Measurements from ENCODE around the gene AIM2. TPM values are rescaled to one million over a fixed set of nuclear protein-coding genes. Genes with fewer than 3 reads are reported as not detected.
"Not testable (repeated sequence)": the region's sequence is repeated elsewhere in the genome, so short reads cannot be mapped to it uniquely, and the experiment has no call there.

Gene AIM2
- total RNA-seq, 1 donor from 2014 or later: 0.52 TPM

- no peak for ATAC-seq
Observed at GRCh38 chr1:159079525-159079924, 3.0 kb upstream of the AIM2 start.

DNA sequence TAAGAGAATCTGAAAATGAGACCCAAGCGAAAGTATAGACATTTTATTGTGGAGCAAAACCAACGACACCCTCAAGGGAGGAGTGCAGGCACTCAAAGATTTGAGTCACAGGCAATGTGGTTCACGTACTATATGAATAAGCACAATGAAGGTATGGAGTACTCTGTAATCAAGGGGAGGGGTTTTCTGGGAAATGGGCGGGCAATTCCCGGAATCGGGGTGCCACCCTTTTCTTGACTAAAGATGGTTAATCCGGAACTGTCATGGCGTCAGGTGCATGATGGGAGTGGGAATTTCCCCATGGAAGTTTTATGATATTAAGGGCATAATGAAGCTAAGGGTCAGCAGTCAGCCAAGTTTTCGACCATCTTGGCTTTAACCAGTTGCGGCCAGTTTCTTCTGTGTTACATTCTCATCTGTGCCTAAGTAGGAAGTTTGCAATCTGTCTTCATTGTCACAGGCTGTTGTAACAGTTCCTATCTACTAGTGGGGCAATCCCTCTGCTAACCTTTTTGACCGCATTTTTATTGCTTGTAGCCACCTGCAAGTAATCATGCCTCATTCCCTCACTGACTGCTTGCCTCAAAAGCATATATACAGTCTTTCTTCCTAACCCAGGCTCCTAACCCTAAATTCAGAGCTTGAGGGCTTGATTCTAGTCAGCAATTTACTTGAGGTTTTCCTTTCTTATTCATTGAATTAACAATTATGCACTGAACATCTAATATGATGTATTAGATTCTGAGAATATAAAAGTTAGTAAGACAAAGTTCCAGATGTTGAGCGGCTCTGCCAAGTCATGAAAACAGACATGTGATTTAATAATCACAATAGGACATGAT, 775 bp upstream of the AIM2 start:
- peak; percentile 91 for ATAC-seq

DNA sequence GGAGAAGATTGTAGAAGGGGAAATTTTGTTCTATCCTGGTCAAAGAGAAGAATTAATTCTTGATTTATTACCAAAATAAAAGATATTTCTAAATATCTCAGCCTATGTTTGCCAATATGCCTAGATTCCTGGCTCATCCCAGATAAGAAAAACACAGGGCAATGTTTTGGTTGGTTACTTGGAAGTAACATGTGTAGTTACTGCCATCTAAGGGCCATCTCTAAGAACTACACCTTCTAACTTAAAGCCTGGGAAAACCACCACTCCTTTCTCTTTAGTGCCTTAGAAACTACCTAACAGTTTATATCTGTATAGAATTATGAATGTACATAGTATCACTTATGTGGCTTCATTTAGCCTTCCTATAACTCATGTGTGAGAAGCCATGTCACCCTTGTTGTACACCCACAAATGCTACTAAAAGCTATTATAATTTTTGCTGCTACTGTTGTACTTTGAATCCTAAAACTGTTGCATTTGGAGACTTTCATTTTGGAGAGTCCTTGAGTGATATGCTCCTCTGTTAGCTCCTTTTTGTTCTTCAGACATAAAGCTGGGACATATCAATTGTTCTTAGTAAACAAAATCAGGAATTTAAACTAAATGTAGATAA, 4.5 kb downstream of the AIM2 start:
- peak; percentile 76 for ATAC-seq

DNA sequence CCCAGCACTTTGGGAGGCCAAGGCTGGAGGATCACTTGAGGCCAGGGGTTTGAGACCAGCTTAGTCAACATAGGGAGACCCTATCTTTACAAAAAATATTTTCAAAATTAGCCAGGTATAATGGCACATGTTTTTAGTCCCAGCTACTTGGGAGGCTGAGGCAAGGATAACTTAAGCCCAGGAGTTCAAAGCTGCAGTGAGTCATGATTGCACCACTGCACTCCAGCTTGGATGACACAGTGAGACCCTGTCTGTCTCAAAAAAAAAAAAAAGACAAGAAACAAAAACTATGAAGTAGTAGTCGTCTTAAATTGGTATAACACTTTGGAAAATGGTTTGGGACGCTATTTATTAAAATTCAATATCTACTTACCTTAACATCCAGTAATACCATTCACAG, 7.7 kb downstream of the AIM2 start:
- ATAC-seq: no peak

DNA sequence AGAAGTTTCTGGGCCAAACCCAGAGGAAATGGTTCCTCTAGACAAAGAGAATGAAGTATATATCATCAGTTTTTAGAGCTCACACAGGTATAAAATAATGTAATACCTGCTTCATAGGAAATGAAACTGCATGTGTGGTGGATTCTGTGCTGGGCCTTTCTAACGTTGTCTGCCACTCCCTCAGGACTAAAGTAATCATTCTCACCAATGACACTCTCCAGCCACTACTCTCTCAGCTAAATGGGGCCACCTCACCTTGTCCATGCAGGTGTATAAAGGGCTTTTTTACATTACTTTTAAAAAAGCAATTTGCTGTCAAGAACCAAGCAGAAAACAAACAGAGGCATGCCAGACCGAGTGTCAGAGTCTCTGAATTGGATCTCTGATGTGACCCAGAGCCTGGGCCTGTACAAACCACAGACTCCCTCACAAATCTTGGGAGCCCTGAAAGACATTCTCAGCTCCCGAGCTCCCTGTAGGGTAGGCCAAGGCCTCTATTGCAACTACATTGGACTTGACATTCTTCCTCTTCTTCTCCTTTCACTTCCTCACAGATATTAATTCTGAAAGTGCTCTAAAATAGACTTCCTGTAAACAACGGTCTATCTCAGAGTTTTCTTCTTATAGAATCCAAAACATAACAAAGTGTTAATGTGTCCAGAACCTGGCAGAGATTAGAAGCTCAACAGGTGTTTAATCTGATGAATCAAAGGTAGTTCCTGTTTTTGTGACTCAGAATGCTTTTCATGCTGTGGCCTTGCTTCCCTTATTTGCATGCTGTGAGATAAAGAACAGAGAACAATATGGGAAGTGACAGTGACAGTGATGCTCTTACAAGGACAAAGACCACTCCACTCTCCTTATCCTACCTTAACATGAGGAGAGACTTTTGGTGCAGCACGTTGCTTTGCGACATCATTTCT, 8.6 kb downstream of the AIM2 start:
- peak; percentile 75 for ATAC-seq

DNA sequence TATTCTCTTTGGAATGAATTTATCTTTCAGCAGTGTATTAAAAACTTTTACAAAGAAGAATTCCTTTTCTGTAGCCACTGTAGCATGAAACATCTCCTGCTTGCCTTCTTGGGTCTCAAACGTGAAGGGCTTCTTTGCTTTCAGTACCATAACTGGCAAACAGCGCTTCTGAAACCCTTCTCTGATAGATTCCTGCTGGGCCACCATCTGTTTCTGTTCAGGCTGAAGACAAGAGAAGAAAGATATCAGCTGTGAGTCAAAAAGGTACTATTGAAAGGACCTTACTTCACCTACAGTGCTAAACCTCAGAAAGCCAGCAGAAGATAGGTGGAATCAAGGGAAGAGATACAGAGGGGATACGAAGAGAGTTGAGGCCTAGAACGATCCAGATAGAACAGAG, 10.5 kb downstream of the AIM2 start:
- ATAC-seq: no peak

- no peak for ATAC-seq
Observed at GRCh38 chr1:159065106-159065505, 11.5 kb downstream of the AIM2 start.

DNA sequence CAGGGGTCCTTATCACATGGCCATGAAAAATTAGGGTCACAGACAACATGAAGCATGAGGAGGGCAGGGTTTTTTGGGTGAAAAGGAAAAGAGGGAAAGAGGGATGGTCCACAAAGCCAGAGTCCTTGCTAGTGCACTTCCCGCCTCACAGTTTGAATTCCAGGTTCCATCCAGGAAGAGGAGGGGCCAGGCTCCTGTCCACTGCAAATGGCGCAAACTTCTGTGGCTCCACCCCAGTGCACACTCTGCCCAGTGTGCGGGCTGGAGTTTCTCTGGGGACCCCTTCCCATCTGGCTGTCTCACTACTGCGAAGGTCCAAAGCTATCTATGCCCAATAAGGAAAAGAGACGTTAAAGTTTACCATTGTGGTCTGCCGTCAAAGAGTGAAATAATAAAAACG, 17.8 kb downstream of the AIM2 start:
- ATAC-seq: no peak

DNA sequence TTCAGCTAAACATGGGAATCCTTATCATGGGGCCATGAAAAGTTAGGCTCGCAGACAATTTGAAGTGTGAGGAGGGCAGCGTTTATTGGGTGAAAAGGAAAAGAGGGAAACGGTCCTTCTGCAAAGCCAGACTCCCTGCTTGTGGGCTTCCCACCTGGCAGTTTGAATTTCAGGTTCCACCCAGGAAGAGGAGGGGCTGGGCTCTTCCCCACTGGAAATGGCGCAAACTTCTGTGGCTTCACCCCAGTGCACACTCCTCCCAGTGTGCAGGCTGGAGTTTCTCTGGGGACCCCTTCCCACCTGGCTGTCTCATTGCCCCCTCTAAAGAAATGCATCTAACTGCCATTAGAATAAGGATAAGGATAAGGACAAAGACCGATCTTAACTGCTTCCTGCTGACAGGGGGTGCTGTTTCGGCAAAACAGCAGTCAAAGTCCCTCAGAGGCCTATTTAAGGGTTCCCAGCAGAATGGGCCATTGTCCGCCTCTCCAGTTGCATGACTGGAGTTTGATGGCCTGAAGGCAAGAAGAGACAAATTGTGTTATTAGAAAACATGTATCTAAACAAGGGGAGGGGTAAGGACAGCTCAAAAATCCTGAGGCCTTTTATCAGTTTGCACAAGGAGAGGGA, 20.4 kb downstream of the AIM2 start:
- no peak for ATAC-seq

DNA sequence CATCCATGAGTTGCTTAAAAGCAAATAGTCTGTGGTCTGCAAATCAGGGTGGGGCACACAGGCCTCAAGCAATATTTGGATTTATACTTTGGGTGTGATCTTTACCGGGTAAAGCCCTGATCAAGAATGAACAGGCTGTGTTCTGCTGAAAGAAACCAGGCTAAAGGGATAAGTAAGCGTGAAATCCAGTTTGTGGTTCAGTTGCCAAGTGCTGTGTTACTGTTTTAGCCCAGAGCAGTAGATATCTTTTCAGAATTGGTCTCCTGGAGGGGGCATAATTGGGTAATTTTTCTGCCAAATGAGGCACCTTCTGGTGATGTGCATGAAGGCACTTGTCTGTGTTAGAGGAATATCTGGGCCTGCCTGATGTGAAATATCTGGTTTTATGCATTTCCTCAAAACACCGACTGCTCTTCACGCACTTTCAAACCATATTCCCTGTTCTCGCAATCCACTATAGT, 21.4 kb downstream of the AIM2 start:
- peak; percentile 92 for ATAC-seq

- peak; percentile 21 for ATAC-seq
Observed at GRCh38 chr1:159054427-159054826, 22.1 kb downstream of the AIM2 start.

DNA sequence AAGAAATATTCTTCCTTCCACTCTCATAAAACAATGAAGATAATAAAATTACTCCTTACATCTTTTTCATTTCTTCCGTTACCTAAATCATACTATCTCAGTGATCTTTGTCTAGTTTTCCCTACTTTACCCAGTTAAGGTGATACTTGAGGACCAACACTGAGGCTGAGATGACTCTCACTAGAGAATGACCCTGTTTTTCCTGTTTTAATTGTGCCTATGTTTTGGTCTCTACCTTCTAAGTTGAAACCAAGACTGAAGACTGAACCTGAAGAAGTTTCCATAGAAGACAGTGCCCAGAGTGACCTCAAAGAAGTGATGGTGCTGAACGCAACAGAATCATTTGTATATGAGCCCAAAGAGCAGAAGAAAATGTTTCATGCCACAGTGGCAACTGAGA, 25.1 kb downstream of the AIM2 start:
- ATAC-seq: no peak

- not testable (repeated sequence) for ATAC-seq
Observed at GRCh38 chr1:159046486-159046885, 30.1 kb downstream of the AIM2 start.

- no peak for ATAC-seq
Observed at GRCh38 chr1:159040893-159041724, 35.5 kb downstream of the AIM2 start.

- ATAC-seq: no peak
Observed at GRCh38 chr1:159040206-159040605, 36.4 kb downstream of the AIM2 start.

DNA sequence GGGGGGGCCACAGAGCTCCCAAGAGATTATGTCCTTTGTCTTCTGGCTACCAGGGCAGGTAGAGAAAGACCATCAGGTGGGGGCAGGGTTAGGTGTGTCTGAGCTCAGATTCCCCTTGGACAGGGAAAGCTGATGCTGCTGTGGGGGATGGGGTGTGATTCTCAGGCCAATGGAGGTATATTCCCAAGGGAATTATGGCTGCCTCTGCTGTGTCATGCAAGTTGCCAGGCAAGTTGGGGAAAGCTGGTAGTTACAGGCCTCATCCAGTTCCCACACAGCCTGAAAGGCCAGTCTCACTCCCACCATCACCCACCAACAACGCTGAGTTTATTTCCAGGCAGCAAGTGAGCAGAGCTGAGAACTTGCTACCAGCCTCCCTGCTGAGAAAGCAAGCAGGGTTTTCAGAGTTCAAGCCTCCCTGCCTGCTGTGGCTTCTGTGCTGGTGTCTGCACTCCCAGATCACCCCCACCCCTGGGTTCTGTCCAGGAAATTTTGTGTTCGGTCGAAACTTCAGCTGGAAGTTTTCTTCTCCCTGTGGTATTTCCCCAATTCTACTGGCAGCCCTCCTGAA, 45.6 kb downstream of the AIM2 start:
- ATAC-seq: no peak

DNA sequence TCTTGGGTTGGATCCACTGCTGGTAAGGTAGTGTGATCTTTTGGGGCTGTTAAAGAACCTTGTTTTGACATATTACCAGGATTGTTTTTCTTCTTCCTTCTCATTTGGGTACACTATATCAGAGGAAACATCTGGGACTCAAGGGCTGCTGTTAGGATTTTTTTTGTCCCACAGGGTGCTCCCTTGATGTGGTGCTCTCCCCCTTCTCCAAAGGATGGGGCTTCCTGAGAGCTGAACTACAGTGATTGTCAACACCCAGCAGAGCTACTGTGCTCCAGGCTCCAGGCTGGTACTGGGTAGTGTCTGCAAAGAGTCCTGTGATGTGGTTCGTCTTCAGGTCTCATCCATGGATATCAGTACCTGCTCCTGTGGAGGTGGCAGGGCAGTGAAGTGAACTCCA, 46.3 kb downstream of the AIM2 start:
- no peak for ATAC-seq

DNA sequence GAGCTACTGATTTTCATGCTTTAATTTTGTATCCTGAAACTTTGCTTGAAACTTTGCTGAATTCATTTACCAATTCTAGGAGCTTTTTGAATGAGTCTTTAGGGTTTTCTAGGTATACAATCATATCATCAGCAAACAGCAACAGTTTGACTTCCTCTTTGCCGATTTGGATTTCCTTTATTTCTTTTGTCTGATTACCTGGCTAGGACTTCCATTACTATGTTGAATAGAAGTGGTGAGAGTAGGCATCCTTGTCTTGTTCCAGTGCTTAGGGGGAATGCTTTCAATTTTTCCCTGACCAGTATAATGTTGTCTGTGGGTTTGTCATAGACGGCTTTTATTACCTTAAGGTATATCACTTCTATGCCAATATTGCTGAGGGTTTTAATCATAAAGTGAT, 49.7 kb downstream of the AIM2 start:
- ATAC-seq: not testable (repeated sequence)

GRCh38 chr1:159025043-159025442, 51.5 kb downstream of the AIM2 start:
- no peak for ATAC-seq

- ATAC-seq: no peak
Observed at GRCh38 chr1:159023723-159024122, 52.8 kb downstream of the AIM2 start.

DNA sequence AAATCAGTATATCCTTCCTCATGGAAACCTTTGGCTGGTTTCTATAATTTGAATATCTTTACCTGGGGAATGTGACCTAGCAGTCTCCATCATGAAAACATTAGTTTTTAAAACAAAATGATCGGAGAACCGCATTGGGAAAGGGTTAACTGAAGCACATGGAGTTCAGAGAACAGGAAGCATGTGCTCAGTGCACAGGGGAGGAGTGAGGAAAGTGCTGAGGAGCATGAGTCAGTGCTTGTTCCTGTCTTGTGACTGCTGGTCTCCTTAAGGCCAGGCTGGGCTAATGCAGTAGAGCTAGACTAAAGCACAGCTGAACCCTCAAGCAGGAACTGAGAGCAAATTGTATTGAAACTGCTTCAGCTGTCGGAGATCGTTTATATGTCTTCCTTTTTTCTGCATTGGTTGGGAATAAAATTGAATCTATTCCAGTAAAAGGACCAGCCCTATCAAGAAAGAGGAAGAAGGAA, 61.1 kb downstream of the AIM2 start:
- ATAC-seq: peak; percentile 99

All from esophagus mucosa (tissue), 1 donor.